Mucosa of descending colon (tissue), 3 donors: ENCODE results near the gene KDM1A. TPM values are rescaled to one million over a fixed set of nuclear protein-coding genes. Genes with fewer than 3 reads are reported as not detected.

Source experiments
- ATAC-seq: fragments of 200-7000 bp; cut with Tn5 transposase; one replicate; pipeline ENCODE4 v1.9.1; 2020; ENCODE audit warnings: mild to moderate bottlenecking, moderate library complexity
- DNase-seq, 3 donors: peaks; one replicate each; pipeline ENCODE4 v3.0.0-alpha.2; 2020
- H3K36me3 ChIP-seq: fragments of 200-600 bp; one replicate; pipeline ENCODE4 v1.8.0; 2021; ENCODE audit warnings: low read depth, mild to moderate bottlenecking
- H3K4me1 ChIP-seq: fragments of 200-600 bp; one replicate; pipeline ENCODE4 v1.8.0; 2021; ENCODE audit warnings: low read depth, mild to moderate bottlenecking
- H3K4me3 ChIP-seq: fragments of 200-600 bp; one replicate; pipeline ENCODE4 v1.8.0; 2021; ENCODE audit warnings: mild to moderate bottlenecking
- H3K9me3 ChIP-seq: fragments of 200-600 bp; one replicate; pipeline ENCODE4 v1.8.0; 2021; ENCODE audit warnings: mild to moderate bottlenecking
- intact Hi-C, 2 donors: fragments of 100-400 bp; cut with DNase I in 1 of 2; cut with micrococcal nuclease in 1 of 2; formaldehyde crosslinking; loops; one replicate each; pipeline versions ENCODE4 v1.11.0 to v1.11.1; 2022; cut with DNase I, micrococcal nuclease
- total RNA-seq, 3 donors: library from RNA; stranded (reverse); fragmentation: NEBNext Ultra II Directional in 2 of 3; extraction: Animal tissue kit (Norgen Biotek cat#: 25700) in 2 of 3; gene quantifications; one replicate each; pipeline versions ENCODE4 v1.2.1 to v1.2.4, GENCODE V29; 2021 to 2023
- TF ChIP-seq, protein P1 (sequence below): fragments of 200-600 bp; IDR thresholded peaks from one replicate; pipeline ENCODE4 v1.8.0; 2022; ENCODE audit warnings: antibody characterized with exemption, mild to moderate bottlenecking
- donor health status: DM: no; HTN: no; CAD: no; lungs with moderate emphysema.
- donor health status: DM: no; HTN: no; CAD: no.
- donor health status: DM: no; HTN: yes; CAD: no.

Gene KDM1A
- total RNA-seq, 3 donors from 2014 or later: 37.5 to 61.3 (median 49.3) TPM

DNA sequence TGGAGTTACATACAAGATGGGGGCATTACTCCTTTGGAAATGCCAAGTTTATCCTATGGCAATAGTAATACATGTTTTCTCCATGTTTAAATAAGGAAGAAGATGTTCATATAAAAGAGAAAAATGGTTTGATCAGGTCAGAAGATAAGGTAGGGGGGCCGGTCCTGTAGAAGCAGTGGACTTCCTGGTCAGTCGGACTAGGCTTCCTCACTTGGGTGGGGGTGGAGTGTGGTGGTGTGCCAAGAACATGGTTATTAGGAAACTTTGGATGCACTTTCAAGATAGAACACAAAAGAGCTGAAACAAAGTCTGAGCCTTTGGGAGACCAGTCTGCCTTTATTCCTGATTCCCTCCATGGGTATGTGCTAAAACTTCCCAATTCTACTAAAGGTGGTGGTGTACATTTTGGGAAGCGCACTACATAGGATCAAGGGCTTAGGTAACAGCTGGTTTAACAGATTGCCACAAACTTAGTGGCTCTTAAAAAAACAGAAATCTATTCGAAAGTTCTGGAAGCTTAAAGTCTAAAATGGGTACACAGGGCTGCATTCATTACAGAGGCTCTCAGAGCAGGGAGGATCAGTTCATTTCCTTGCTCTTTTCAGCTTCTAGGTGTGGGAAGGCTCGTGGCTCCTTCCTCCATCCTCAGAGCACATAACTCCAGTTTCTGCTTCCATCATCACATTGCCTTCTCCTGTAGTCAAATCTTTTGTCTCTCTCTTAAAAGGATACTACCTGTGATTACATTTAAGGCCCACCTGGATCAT is 64.6 kb downstream of the KDM1A start:
- peak; percentile 25 for ATAC-seq
- Histone ChIP-seq H3K9me3 (no peaks in the 10 kb centered on the region), H3K36me3 (no peaks in the 10 kb centered on the region), H3K4me1 (no peaks in the 10 kb centered on the region), H3K4me3 (no peak overlapping the region)
- intact Hi-C loops: no loop called here
- DNase-seq: no peak
- TF ChIP-seq, protein P1, sequence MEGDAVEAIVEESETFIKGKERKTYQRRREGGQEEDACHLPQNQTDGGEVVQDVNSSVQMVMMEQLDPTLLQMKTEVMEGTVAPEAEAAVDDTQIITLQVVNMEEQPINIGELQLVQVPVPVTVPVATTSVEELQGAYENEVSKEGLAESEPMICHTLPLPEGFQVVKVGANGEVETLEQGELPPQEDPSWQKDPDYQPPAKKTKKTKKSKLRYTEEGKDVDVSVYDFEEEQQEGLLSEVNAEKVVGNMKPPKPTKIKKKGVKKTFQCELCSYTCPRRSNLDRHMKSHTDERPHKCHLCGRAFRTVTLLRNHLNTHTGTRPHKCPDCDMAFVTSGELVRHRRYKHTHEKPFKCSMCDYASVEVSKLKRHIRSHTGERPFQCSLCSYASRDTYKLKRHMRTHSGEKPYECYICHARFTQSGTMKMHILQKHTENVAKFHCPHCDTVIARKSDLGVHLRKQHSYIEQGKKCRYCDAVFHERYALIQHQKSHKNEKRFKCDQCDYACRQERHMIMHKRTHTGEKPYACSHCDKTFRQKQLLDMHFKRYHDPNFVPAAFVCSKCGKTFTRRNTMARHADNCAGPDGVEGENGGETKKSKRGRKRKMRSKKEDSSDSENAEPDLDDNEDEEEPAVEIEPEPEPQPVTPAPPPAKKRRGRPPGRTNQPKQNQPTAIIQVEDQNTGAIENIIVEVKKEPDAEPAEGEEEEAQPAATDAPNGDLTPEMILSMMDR: no peak

DNA sequence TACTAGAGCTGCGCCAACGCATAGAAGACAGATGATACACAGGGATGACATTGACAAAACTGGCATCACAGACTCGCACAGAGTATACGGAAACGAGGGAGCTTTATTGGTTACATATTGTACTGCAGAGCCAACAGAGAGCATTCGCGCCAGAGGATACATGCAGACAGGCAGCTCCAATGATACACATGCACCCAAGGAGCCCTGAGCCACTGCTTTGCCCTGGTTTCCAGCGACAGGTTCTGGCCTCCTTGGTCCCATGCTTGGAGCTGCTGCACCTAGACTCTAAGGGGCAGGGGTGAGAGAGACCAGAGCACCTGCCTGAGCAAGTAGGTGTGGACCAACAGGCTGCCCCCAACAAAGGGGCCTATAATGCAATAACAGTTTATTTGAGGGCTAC is 65.6 kb downstream of the KDM1A start:
- Histone ChIP-seq H3K4me3 (no peak overlapping the region), H3K36me3 (no peaks in the 10 kb centered on the region), H3K9me3 (no peaks in the 10 kb centered on the region), H3K4me1 (no peaks in the 10 kb centered on the region)
- DNase-seq (no peak), ATAC-seq (no peak)
- intact Hi-C loops: no loop called here
- TF ChIP-seq, protein P1: no peak

DNA sequence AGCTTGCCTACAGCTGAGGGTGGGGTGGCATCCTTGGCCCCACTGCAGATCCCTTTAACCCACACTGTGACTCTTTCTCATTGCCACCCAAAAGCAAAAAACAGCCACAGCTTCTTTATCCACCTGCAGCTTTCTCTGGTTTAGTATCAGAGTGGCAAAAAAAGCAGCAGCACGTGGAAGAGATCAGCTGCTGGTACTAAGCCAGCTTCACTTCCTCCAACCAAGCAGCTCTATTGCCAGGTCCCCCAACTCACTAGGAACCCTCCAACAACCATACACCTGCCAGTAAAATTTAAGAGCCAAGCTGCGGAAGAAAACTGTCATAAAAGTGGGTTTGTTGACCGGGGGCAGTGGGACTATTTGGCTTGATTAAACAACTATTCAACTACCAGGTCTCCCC is 66.4 kb downstream of the KDM1A start:
- Histone ChIP-seq H3K9me3 (no peaks in the 10 kb centered on the region), H3K4me3 (no peak overlapping the region), H3K36me3 (no peaks in the 10 kb centered on the region), H3K4me1 (no peaks in the 10 kb centered on the region)
- DNase-seq: no peak
- ATAC-seq: no peak
- intact Hi-C loops: no loop called here
- TF ChIP-seq, protein P1: no peak

DNA sequence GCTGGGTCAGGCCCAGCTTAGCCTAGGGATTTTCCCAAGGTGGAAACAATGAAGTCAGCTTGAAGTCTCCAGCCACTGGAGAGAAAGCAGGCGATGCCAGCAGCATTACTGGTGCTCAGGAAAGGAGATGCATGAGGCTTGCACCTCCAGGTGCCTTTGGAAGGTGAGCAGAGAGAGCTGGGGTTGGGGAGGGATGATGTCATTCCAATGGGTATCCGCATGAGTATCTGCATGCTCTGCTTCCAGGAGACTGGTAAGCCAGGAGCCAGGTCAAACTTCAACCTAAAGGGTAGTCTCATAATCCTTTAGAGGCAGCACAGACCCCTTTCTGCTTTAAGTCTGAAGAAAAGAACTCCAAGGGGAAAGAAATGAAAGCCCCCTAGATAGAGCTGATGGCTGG is 68.8 kb downstream of the KDM1A start:
- Histone ChIP-seq H3K4me3 (no peak overlapping the region), H3K9me3 (no peaks in the 10 kb centered on the region), H3K36me3 (no peaks in the 10 kb centered on the region), H3K4me1 (no peaks in the 10 kb centered on the region)
- intact Hi-C loops: no loop called here
- no peak for DNase-seq
- no peak for ATAC-seq
- TF ChIP-seq, protein P1: no peak

DNA sequence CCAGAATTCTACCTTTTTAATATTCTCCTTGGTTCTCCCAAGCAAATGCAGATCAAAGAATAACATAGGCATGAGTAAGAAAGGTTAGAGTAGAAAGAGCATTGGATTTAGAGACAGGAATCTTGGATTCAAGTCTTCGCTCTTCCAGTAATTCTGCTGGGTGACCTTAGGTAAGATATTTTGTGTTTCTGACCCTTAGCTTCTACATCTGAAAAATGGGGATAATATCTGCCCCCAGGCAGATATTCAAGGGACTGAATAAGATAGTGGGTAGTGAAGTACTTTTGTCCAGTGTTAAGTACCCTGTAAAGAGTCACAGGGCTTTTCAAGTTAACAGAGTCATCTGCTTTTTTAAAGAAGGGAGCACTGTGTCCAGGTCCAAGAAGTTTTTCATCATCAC is 70.8 kb downstream of the KDM1A start:
- no peaks in the 10 kb centered on the region for H3K36me3 ChIP-seq

More for the DNA sequence above, 70.8 kb downstream of the KDM1A start:
- no peak for DNase-seq
- TF ChIP-seq, protein P1: no peak
- H3K4me1 ChIP-seq: no peaks in the 10 kb centered on the region
- ATAC-seq: no peak
- no peak overlapping the region for H3K4me3 ChIP-seq
- no peaks in the 10 kb centered on the region for H3K9me3 ChIP-seq
- intact Hi-C loops: no loop called here
